K562 (cell line): ENCODE results near the gene PRIM1. TPM values are rescaled to one million over a fixed set of nuclear protein-coding genes. Genes with fewer than 3 reads are reported as not detected.

Source experiments
- CCAR2 ChIP-seq: fragments of 200-400 bp; formaldehyde crosslinking; IDR thresholded peaks from 2 replicates; pipeline ENCODE4 v1.6.1; 2017; ENCODE audit warnings: mild to moderate bottlenecking, low read depth, low read length
- CTBP1 ChIP-seq: fragments of 450-650 bp; IDR thresholded peaks from 2 replicates; pipeline ENCODE4 v1.6.1; 2016; ENCODE audit warnings: borderline replicate concordance
- FOSL1 ChIP-seq: fragments of 200-800 bp; sonication (Bioruptor generic); conservative IDR thresholded peaks from 2 replicates; pipeline ENCODE4 v1.6.1; 2016; ENCODE audit warnings: missing genetic modification characterization, missing compliant biosample characterization
- HDAC8 ChIP-seq: fragments of 450-650 bp; IDR thresholded peaks from 2 replicates; pipeline ENCODE4 v1.6.1; 2016; ENCODE audit warnings: mild to moderate bottlenecking, missing genetic modification characterization, moderate library complexity, missing compliant biosample characterization
- MED1 ChIP-seq: sonication (generic); formaldehyde crosslinking; IDR thresholded peaks from 2 replicates; pipeline ENCODE4 v1.8.1; 2023; ENCODE audit warnings: missing genetic modification reagents, borderline replicate concordance
- MXI1 ChIP-seq: IDR thresholded peaks from 2 replicates; pipeline ENCODE4 v1.6.1; 2011; ENCODE audit warnings: low read depth, mild to moderate bottlenecking, improper control_type of control experiment, low read length
- SIRT6 ChIP-seq: IDR thresholded peaks from one replicate; pipeline ENCODE4 v1.6.1; 2012; ENCODE audit warnings: low read depth, mild to moderate bottlenecking, control low read depth, inconsistent platforms, low read length, moderate library complexity
- SNRNP70 ChIP-seq: fragments of 200-400 bp; formaldehyde crosslinking; optimal IDR thresholded peaks from 2 replicates; pipeline ENCODE3; 2017; ENCODE audit warnings: low read depth, low read length
- SOX6 ChIP-seq: fragments of 450-650 bp; IDR thresholded peaks from 2 replicates; pipeline ENCODE4 v1.6.1; 2014; ENCODE audit warnings: mild to moderate bottlenecking
- TRIM24 ChIP-seq, 2 experiments: fragments of 450-650 bp; IDR thresholded peaks; 2 replicates each; pipeline ENCODE4 v1.6.1; 2016
- ZBTB1 ChIP-seq: sonication (generic); formaldehyde crosslinking; IDR thresholded peaks from 2 replicates; pipeline ENCODE4 v1.8.1; 2023; ENCODE audit warnings: missing genetic modification reagents, low read depth, mild to moderate bottlenecking, borderline replicate concordance
- ZNF41 ChIP-seq: fragments of 250-450 bp; sonication (Bioruptor Pico); conservative IDR thresholded peaks from 2 replicates; pipeline ENCODE4 v1.4.0; 2020; ENCODE audit warnings: mild to moderate bottlenecking
- polyA plus RNA-seq, 8 experiments: library from polyadenylated mRNA; depleted of rRNA in 4 of 8; stranded (reverse) in 5 of 8; unstranded in 3 of 8; fragments of >200 nt; fragmentation: Nextera tagmentation in 2 of 8; fragmentation: Illumina TruSeq in 1 of 8; extraction: Ambion mirVana in 2 of 8; extraction: Trizol in 1 of 8; gene quantifications; 2 replicates each; pipeline versions ENCODE4 v1.2.1 to v1.2.3, GENCODE V29; 2011 to 2014; ENCODE audit warnings: inconsistent platforms in 1 of 8, missing spikeins in 1 of 8
- total RNA-seq, 7 experiments: library from RNA; depleted of rRNA in 6 of 7; stranded (reverse); fragments of >200 nt in 6 of 7; fragmentation: Illumina TruSeq in 2 of 7; extraction: Trizol in 2 of 7; gene quantifications; 2 replicates each; pipeline versions ENCODE4 v1.2.1 to v1.2.3, GENCODE V29; 2011 to 2021; ENCODE audit warnings: low replicate concordance in 1 of 7
- TF ChIP-seq, protein P1 (sequence below): fragments of 250-450 bp; sonication (Bioruptor Pico); IDR thresholded peaks from 2 replicates; pipeline ENCODE4 v1.4.0; 2020; ENCODE audit warnings: mild to moderate bottlenecking
- TF ChIP-seq, protein P2 (sequence below): fragments of 450-650 bp; formaldehyde crosslinking; IDR thresholded peaks from 2 replicates; pipeline ENCODE4 v1.4.0; 2020; ENCODE audit warnings: mild to moderate bottlenecking, moderate library complexity
- TF ChIP-seq, protein P3 (sequence below), 2 experiments: fragments of 450-650 bp; formaldehyde crosslinking in 1 of 2; IDR thresholded peaks; 2 replicates each; pipeline versions ENCODE4 v1.4.0 to v1.6.1; 2014 to 2020; ENCODE audit warnings: mild to moderate bottlenecking in 2 of 2, borderline replicate concordance in 1 of 2, low read depth in 1 of 2
- TF ChIP-seq, protein P4 (sequence below): fragments of 250-450 bp; sonication (Bioruptor Pico); IDR thresholded peaks from 2 replicates; pipeline ENCODE4 v1.8.0; 2022; ENCODE audit warnings: moderate library complexity, mild to moderate bottlenecking, inconsistent platforms

The PRIM1 gene
- total and polyA plus RNA-seq, 9 of the 15 experiments (the other 6 are each of a cell fraction or from before 2014, with no cell fraction given) = 67.2 to 179 (median 140) TPM

DNA sequence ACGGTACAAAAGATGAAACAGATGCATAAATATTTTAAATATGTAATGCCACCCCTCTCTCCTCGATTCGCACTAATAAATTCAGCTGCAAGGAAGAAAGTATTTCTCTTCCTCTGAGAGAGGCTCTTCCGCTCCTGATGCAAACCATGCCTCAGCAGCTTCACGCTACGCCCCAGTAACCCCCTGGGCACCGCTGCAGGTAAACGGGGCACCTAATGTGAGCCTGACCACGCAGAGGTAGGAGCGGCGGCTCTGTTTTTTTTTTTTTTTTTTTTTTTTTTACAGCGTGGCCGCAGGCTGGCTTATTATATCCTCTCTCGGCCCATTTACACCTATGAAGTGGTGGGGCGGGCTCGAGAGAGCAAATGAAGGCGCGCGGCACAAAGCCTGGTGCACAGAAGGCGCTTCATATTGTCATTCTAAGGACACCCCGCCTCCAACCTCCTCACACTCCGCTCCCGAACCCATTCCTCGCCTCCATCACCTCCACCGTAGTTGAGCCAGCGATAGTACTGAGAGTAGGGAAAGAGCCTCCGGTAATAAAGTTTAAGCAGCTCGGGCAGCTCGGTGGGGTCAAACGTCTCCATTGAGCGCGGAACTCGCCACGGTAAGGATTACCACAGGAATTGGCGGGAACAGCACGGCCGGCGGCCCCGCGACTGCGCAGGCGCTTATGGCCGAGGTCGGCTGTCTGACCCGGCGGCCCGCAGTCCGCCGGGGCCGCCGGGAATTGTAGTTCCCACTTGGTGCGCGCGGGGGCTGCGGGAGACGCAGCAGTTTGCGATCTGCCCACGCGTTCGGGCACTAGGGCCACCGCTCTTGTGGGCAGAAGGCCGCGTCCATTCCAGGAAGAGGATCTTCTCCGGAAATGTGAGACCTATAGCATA, at the start of gene PRIM1 (continued):
- TF ChIP-seq, protein P1, sequence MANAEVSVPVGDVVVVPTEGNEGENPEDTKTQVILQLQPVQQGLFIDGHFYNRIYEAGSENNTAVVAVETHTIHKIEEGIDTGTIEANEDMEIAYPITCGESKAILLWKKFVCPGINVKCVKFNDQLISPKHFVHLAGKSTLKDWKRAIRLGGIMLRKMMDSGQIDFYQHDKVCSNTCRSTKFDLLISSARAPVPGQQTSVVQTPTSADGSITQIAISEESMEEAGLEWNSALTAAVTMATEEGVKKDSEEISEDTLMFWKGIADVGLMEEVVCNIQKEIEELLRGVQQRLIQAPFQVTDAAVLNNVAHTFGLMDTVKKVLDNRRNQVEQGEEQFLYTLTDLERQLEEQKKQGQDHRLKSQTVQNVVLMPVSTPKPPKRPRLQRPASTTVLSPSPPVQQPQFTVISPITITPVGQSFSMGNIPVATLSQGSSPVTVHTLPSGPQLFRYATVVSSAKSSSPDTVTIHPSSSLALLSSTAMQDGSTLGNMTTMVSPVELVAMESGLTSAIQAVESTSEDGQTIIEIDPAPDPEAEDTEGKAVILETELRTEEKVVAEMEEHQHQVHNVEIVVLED (CRISPR knock-in tag) = peak; percentile 88
- TF ChIP-seq HDAC8 (tag) (no peak), TRIM24 (IDR thresholded peaks at IDR 0.05) (peak in 1 of 2 experiments; percentile 74; a peak in 2 of 4 replicates), ZNF41 (CRISPR knock-in tag) (no peak), FOSL1 (peak; percentile 35; the same call in 1 of the 2 replicates), SIRT6 (no peak), ZBTB1 (CRISPR knock-in tag) (no peak), SNRNP70 (no peak), CCAR2 (no peak), CTBP1 (peak; percentile 46; the same call in 1 of the 2 replicates), MED1 (CRISPR knock-in tag) (no peak), MXI1 (0 out of 2 replicates have a peak, but pooled peaks have one; percentile 24), SOX6 (no peak)
- TF ChIP-seq, protein P2, sequence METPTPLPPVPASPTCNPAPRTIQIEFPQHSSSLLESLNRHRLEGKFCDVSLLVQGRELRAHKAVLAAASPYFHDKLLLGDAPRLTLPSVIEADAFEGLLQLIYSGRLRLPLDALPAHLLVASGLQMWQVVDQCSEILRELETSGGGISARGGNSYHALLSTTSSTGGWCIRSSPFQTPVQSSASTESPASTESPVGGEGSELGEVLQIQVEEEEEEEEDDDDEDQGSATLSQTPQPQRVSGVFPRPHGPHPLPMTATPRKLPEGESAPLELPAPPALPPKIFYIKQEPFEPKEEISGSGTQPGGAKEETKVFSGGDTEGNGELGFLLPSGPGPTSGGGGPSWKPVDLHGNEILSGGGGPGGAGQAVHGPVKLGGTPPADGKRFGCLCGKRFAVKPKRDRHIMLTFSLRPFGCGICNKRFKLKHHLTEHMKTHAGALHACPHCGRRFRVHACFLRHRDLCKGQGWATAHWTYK (CRISPR knock-in tag) = no peak
- TF ChIP-seq, protein P3, sequence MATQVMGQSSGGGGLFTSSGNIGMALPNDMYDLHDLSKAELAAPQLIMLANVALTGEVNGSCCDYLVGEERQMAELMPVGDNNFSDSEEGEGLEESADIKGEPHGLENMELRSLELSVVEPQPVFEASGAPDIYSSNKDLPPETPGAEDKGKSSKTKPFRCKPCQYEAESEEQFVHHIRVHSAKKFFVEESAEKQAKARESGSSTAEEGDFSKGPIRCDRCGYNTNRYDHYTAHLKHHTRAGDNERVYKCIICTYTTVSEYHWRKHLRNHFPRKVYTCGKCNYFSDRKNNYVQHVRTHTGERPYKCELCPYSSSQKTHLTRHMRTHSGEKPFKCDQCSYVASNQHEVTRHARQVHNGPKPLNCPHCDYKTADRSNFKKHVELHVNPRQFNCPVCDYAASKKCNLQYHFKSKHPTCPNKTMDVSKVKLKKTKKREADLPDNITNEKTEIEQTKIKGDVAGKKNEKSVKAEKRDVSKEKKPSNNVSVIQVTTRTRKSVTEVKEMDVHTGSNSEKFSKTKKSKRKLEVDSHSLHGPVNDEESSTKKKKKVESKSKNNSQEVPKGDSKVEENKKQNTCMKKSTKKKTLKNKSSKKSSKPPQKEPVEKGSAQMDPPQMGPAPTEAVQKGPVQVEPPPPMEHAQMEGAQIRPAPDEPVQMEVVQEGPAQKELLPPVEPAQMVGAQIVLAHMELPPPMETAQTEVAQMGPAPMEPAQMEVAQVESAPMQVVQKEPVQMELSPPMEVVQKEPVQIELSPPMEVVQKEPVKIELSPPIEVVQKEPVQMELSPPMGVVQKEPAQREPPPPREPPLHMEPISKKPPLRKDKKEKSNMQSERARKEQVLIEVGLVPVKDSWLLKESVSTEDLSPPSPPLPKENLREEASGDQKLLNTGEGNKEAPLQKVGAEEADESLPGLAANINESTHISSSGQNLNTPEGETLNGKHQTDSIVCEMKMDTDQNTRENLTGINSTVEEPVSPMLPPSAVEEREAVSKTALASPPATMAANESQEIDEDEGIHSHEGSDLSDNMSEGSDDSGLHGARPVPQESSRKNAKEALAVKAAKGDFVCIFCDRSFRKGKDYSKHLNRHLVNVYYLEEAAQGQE (IDR thresholded peaks at IDR 0.05; ENCODE audit: borderline replicate concordance) = no peak
- TF ChIP-seq, protein P3 (CRISPR knock-in tag; IDR thresholded peaks at IDR 0.05; ENCODE audit: low read depth) = 0 out of 2 replicates have a peak, but pooled peaks have one; percentile 38
- TF ChIP-seq, protein P4, sequence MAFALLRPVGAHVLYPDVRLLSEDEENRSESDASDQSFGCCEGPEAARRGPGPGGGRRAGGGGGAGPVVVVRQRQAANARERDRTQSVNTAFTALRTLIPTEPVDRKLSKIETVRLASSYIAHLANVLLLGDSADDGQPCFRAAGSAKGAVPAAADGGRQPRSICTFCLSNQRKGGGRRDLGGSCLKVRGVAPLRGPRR (CRISPR knock-in tag) = no peak
